Bronchial epithelial cell (primary cell): Measurements from ENCODE around the gene LIN28B. TPM values are rescaled to one million over a fixed set of nuclear protein-coding genes. Genes with fewer than 3 reads are reported as not detected.

ENCODE experiments used
- DNase-seq: peaks from one replicate; pipeline ENCODE4 v3.0.0-alpha.2; 2010; ENCODE audit warnings: low read depth
- FAIRE-seq: peaks from 2 replicates; lab custom pipeline; 2011; peaks lifted over from hg19 to GRCh38; lab: Jason Lieb, UNC
- H3K27me3 ChIP-seq: 2 replicates; pipeline ENCODE4 v1.5.1; 2011; ENCODE audit warnings: low read length; ENCODE audit not compliant: control insufficient read depth, insufficient read depth
- H3K36me3 ChIP-seq: 2 replicates; pipeline ENCODE4 v1.5.1; 2011; ENCODE audit warnings: low read length; ENCODE audit not compliant: control insufficient read depth, insufficient read depth
- H3K4me3 ChIP-seq: 2 replicates; pipeline ENCODE4 v1.5.1; 2011; ENCODE audit warnings: mild to moderate bottlenecking, low read depth, low read length, control low read depth
- CTCF ChIP-seq: IDR thresholded peaks from 2 replicates; pipeline ENCODE4 v1.5.1; 2011; ENCODE audit warnings: mild to moderate bottlenecking, moderate library complexity, low read length, control low read depth, inconsistent platforms; ENCODE audit not compliant: insufficient read depth, severe bottlenecking
- total RNA-seq: library from RNA; depleted of rRNA; stranded (reverse); fragments of >200 nt; gene quantifications from 2 replicates; pipeline ENCODE4 v1.2.1, GENCODE V29; 2014

The LIN28B gene
- total RNA-seq, 1 donor from 2014 or later = not detected

DNA sequence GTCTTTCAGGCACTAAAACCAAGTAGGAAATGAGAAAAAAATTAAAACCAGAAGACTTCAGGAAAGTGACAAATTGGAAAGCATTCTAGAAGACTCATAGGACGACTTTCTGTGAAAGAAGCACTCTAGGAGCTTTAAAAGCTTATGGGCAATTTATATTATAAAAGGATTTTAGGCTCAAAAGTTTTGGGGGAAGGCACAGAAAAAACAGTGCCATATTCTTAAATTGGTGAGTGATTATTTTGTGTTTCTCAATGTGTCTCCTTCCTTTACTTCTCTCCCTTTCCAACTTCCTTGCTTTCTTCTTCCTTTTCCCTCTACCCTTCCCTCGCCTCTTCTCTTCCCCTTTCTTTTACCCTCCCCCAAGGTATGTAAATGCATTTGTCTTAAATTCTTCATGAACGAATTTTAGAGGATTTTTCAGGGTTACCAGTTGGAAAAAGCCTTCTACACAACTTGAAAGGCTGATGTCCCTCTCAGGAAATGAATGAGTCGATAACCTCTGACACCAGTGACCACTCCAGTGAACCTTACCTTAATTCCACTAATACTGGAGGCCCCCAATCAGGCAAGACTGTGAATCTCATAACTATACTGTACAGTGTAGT is 2.6 kb upstream of the LIN28B start:
- Histone ChIP-seq H3K36me3 (no peaks in the 10 kb centered on the region), H3K27me3 (peaks cover 46% of the 10 kb centered on the region), H3K4me3 (no peak overlapping the region)
- no peak for TF ChIP-seq CTCF
- FAIRE-seq (no peak), DNase-seq (no peak)

GRCh38 chr6:104955491-104955890 is 1.4 kb upstream of the LIN28B start:
- Histone ChIP-seq H3K36me3 (no peaks in the 10 kb centered on the region), H3K27me3 (peaks cover 46% of the 10 kb centered on the region), H3K4me3 (no peak overlapping the region)
- FAIRE-seq = no peak
- DNase-seq = no peak
- no peak for TF ChIP-seq CTCF

GRCh38 chr6:104955927-104956730 is 778 bp upstream of the LIN28B start:
- FAIRE-seq = no peak

DNA sequence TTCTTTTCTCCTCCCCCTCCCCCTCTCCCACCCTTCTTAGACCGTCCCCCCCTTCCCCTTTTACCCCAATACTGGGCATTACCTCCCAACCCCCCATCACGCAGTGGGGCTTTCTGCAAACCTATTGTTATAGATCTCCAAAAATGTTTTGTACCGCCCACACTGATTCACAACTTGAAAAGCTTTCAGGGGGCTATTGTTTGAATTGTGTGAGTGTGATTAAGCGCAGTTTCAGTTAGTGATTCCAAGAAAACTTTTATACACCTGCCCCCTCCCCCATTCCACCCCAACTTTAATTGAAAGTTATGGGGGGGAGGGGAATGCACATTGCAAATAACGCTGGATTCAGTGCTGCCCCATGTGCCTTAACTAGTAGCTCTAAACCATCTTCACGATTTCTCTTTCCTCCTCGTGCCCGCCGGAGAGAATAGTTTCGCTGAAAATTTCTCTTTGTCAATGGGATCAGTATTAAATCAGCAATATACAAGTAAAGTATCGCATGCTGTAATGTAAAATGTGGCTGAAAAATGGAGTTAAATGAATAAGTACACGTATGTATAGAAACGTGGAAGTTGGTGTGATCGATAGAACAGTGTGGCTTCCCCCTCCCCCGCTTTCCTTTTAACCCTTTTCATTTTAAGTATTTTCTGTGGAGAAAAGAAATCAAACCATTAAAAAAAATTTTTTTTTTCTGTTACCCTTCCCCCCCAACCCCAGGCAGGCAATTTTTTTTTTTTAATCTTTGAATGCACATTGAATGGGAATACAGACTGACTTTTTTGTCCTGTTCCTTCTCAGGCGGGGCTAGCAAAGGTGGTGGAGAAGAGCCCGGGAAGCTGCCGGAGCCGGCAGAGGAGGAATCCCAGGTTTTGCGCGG is 632 bp downstream of the LIN28B start:
- TF ChIP-seq CTCF = no peak
- DNase-seq (no peak), FAIRE-seq (no peak)
- H3K27me3 ChIP-seq = peaks cover 40% of the 10 kb centered on the region
- no peaks in the 10 kb centered on the region for H3K36me3 ChIP-seq
- no peak overlapping the region for H3K4me3 ChIP-seq

More at GRCh38 chr6:104955927-104956730, 778 bp upstream of the LIN28B start:
- TF ChIP-seq CTCF = no peak
- Histone ChIP-seq H3K27me3 (peaks cover 45% of the 10 kb centered on the region), H3K4me3 (no peak overlapping the region), H3K36me3 (no peaks in the 10 kb centered on the region)
- DNase-seq = no peak

DNA sequence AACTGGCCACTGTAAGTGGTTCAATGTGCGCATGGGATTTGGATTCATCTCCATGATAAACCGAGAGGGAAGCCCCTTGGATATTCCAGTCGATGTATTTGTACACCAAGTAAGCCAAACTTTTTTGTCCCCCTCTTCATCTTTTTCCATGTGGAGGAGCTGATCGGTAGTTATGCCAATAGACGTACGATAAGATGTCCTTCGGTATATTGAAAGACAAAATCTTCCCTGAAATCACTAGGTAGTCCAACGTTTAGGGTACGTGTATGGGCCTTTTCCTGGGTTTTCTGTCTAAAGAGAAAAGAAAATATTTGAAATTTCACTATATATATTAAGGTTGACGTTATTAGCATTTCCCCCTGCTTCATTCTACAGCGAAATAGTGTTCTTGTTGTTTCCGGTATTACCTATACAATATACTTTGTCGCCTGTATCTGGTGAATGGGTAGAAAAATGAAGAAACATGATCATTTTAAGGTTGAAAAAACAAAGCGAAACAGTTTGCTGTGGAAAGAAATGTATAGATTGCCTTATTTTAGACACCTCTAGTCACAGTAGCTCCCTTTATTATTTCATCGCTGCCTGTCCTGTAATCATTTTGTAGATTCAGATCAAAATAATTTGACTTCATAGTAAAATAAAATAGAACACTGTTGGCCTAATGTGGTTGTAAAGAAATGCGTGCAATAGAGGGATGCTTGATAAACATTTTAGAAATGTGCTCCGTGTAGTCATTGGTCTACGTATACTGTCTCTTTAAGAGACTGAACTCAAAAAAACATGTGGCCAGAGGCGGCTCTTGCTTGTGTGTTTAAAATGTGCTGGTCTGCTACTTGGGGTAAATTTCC is 1.5 kb downstream of the LIN28B start:
- no peak for FAIRE-seq
- Histone ChIP-seq H3K27me3 (peaks cover 32% of the 10 kb centered on the region), H3K4me3 (no peak overlapping the region)

More for the DNA sequence above, 1.5 kb downstream of the LIN28B start:
- no peak for DNase-seq
- H3K36me3 ChIP-seq = no peaks in the 10 kb centered on the region
- no peak for TF ChIP-seq CTCF
